Stimulated activated naive CD8-positive, alpha-beta T cell treated with anti-CD3 and anti-CD28 coated beads, Interleukin-15, Interleukin-2, amounts not matched to agents 100 ng/mL and 50 ng/mL, for 24 hours (primary cell): ENCODE data around the gene VSIG10L.

Experiments
- H3K27ac Mint-ChIP-seq: one replicate; pipeline ENCODE4 v1.8.0; 2021; ENCODE audit warnings: mild to moderate bottlenecking, mixed read lengths
- H3K27me3 Mint-ChIP-seq: one replicate; pipeline ENCODE4 v1.8.0; 2021; ENCODE audit warnings: mixed read lengths
- H3K36me3 Mint-ChIP-seq: one replicate; pipeline ENCODE4 v1.8.0; 2021; ENCODE audit warnings: low read depth, mixed read lengths
- H3K4me1 Mint-ChIP-seq: one replicate; pipeline ENCODE4 v1.8.0; 2021; ENCODE audit warnings: low read depth, mixed read lengths
- H3K4me3 Mint-ChIP-seq: one replicate; pipeline ENCODE4 v1.8.0; 2021; ENCODE audit warnings: mild to moderate bottlenecking, mixed read lengths
- H3K9me3 Mint-ChIP-seq: one replicate; pipeline ENCODE4 v1.8.0; 2021; ENCODE audit warnings: mixed read lengths

VSIG10L gene

GRCh38 chr19:51341976-51342580 is at the start of gene VSIG10L:
Gene VSIG10L (minus strand): TSS chr19:51342139. CDS start chr19:51342124, 15 bp downstream.
- Mint-ChIP-seq H3K4me1 (peaks cover 26% of the 10 kb centered on the region), H3K9me3 (no peaks in the 10 kb centered on the region), H3K4me3 (peak within 1 kb of the TSS; percentile 57), H3K36me3 (peaks cover 15% of the 10 kb centered on the region), H3K27ac (peak within 1 kb of the TSS; percentile 40), H3K27me3 (peaks cover 4% of the 10 kb centered on the region)

GRCh38 chr19:51391073-51391611 is 49.2 kb upstream of the VSIG10L start:
- no peak overlapping the region for H3K4me3 Mint-ChIP-seq
- peaks cover 6% of the 10 kb centered on the region for H3K36me3 Mint-ChIP-seq
- peak overlapping the region; percentile 41 for H3K27ac Mint-ChIP-seq
- H3K9me3 Mint-ChIP-seq, result no peaks in the 10 kb centered on the region
- no peaks in the 10 kb centered on the region for H3K27me3 Mint-ChIP-seq
- peaks cover 61% of the 10 kb centered on the region for H3K4me1 Mint-ChIP-seq

GRCh38 chr19:51389143-51389542 is 47.2 kb upstream of the VSIG10L start:
- no peaks in the 10 kb centered on the region for H3K9me3 Mint-ChIP-seq
- no peaks in the 10 kb centered on the region for H3K36me3 Mint-ChIP-seq
- H3K27me3 Mint-ChIP-seq, result no peaks in the 10 kb centered on the region
- H3K27ac Mint-ChIP-seq, result no peak overlapping the region
- H3K4me1 Mint-ChIP-seq, result peaks cover 41% of the 10 kb centered on the region
- no peak overlapping the region for H3K4me3 Mint-ChIP-seq

DNA sequence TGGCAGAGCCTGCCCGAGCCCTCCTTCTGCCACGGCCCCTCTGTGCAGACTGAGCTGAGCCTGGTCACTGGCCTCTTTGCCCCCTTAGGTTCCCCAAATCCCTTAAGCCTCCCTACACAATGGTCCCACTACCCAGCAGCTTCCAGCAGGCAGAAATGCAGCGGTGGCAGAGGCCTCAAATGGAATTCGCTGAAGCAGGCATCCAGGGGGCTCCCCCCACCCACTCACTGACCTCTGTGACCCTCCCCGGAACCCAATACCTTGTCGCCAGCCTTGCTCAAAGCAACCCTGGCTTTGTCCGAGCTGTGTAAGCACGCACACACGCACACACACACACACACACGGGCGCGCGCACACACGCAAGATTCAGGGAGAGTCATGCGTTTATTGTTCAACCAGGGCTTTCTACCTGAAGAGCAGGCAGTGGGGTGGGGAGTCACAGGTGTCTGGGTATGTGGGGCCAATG is 46.0 kb upstream of the VSIG10L start, which contains the start of gene LIM2:
TSS of gene LIM2 (minus strand) at position 51 of the 466 bp plus-strand sequence. CDS start 531 bp downstream, outside the sequence.
- Mint-ChIP-seq H3K36me3 (no peaks in the 10 kb centered on the region), H3K9me3 (no peaks in the 10 kb centered on the region), H3K4me1 (peaks cover 32% of the 10 kb centered on the region), H3K27ac (peak within 1 kb of the TSS; percentile 62), H3K4me3 (no peak within 1 kb of the TSS), H3K27me3 (no peaks in the 10 kb centered on the region)

DNA sequence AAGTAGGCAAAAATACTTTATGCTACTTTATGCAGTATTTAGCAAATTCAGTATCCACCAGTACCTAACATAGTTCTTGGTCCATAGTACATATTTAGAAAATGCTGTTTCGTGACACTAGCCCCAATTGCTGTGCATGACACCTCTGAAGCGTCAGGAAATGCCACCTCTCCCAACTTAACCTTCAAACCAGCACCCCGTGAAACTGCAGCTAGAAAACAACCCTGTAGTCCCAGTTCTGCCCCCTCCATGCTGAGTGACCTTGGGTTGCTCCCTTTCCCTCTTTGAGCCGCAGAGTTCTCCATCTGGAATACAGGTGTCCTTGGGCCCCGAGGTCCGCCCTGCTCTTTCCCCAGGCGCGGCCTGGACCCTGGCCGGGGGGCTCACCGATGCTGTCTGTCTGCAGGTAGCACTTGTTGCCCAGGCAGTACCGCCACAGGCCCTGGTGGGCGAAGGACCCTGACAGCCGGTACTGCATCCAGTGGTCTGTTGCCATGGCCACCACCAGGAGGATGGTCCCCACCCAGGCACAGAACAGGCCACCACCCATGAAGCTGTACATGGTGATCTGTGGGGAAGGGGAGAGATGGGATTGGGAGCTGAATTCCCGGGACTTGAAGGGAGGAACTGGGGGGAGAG is 45.1 kb upstream of the VSIG10L start:
- Mint-ChIP-seq H3K27ac (peak overlapping the region; percentile 62), H3K4me3 (no peak overlapping the region), H3K36me3 (no peaks in the 10 kb centered on the region), H3K9me3 (no peaks in the 10 kb centered on the region), H3K27me3 (no peaks in the 10 kb centered on the region), H3K4me1 (peaks cover 31% of the 10 kb centered on the region)

- H3K4me1 Mint-ChIP-seq, result peaks cover 33% of the 10 kb centered on the region
- no peaks in the 10 kb centered on the region for H3K36me3 Mint-ChIP-seq
- H3K27me3 Mint-ChIP-seq, result no peaks in the 10 kb centered on the region
- no peak overlapping the region for H3K27ac Mint-ChIP-seq
- H3K9me3 Mint-ChIP-seq, result no peaks in the 10 kb centered on the region
- no peak overlapping the region for H3K4me3 Mint-ChIP-seq
These were observed 40.1 kb upstream of the VSIG10L start for GRCh38 chr19:51382004-51382403.

DNA sequence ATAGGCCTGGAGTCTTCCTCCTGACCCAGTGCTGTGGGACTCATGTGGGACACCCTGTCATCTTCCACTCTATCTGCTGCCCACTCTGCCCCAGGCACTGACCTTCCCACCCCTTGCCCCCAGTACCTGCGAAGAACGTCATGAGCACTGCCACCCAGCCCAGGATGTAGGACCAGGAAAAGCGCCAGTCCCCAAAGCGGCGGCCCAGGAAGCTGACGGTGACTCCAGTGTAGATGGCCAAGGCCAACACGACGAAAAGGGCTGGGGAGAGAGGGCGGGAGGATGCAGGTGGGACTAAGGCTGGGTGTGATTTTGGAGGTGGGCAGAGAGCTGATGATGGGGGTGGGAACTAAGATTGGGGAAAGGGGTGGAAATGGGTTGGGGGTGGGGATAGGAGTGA is 38.4 kb upstream of the VSIG10L start:
- Mint-ChIP-seq H3K4me1 (peaks cover 49% of the 10 kb centered on the region), H3K9me3 (no peaks in the 10 kb centered on the region), H3K36me3 (peaks cover 1% of the 10 kb centered on the region), H3K27ac (peak overlapping the region; percentile 55), H3K27me3 (no peaks in the 10 kb centered on the region), H3K4me3 (no peak overlapping the region)

- no peak overlapping the region for H3K4me3 Mint-ChIP-seq
- peaks cover 4% of the 10 kb centered on the region for H3K36me3 Mint-ChIP-seq
- H3K9me3 Mint-ChIP-seq, result no peaks in the 10 kb centered on the region
- no peak overlapping the region for H3K27ac Mint-ChIP-seq
- H3K27me3 Mint-ChIP-seq, result no peaks in the 10 kb centered on the region
- peaks cover 75% of the 10 kb centered on the region for H3K4me1 Mint-ChIP-seq
These were observed 35.5 kb upstream of the VSIG10L start for GRCh38 chr19:51377422-51377821.

DNA sequence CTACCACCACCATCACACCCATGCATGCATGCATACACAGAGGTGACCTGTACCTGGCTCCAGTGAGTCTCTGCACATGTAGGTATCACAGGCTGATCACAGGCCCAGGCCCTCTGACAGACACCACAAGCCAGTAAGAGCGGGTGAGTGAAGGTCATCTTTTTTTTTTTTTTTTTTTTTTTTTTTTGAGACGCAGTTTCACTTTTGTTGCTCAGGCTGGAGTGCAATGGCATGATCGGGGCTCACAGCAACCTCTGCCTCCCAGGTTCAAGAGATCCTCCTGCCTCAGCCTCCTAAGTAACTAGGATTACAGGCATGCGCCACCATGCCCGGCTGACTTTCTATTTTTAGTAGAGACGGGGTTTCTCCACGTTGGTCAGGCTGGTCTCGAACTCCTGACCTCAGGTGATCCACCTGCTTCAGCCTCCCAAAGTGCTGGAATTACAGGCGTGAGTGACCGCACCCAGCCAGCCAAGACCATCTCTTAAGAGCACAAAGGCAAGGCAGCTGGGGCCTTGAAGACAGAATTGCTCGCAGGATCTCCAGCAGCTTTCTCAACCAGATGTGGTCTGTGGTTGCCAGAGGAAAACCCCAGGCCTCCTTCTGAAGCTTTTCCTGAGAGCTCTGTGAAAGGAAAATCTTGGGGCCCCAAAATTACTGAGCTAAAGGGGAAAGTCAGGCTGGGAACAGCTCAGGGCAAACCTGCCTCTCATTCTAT is 33.7 kb upstream of the VSIG10L start:
- Mint-ChIP-seq H3K27ac (peak overlapping the region; percentile 94), H3K4me1 (peaks cover 69% of the 10 kb centered on the region), H3K27me3 (no peaks in the 10 kb centered on the region), H3K4me3 (peak overlapping the region; percentile 94), H3K36me3 (peaks cover 15% of the 10 kb centered on the region), H3K9me3 (no peaks in the 10 kb centered on the region)

DNA sequence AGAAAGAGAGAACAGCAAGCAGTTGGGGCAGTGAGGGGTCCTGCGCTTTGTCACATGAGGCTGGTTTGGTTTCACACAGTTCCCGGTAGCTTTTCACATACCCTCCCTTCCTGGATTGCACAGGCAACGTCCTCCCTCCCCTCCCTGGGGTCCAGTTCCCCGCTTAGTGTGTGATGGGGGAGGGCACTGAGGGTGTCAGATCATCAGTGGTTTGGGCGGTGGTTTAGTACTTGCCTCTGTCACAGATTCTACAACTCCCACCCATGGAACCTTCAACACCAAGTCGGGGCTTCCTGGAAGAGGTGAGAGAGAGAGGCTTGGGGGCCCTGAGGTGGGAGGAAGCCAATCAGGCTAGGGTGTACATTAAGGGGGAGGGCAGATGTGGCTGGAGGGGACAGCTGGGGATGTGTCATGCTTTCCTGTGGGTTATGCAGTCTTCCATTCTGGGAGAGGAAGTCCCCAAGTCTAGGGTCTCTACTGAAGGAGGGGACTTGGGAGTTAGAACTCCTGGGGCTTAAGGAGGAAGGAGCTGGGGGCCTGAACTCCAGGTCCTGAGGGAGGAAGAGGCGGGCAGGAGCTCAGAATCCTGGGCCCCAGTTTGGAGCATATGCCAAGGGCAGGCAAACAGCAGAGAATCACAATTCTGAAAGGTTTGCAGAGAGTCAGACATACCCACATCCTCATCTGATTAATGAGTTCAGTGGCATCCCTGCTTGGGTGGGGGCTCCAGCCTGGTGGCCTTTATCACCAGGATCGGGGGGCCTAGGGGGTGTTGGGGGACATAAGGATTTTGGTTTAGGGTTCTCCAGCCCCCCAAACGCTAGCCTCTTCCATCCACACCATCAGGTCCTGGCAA is 30.9 kb upstream of the VSIG10L start, which contains the start of gene NKG7:
TSS of gene NKG7 (minus strand) at position 6 of the 856 bp plus-strand sequence. CDS start 119 bp downstream, outside the sequence.
- H3K27ac Mint-ChIP-seq, result peak within 1 kb of the TSS; percentile 94
- H3K9me3 Mint-ChIP-seq, result no peaks in the 10 kb centered on the region
- H3K4me3 Mint-ChIP-seq, result peak within 1 kb of the TSS; percentile 94
- peaks cover 77% of the 10 kb centered on the region for H3K4me1 Mint-ChIP-seq
- H3K27me3 Mint-ChIP-seq, result no peaks in the 10 kb centered on the region
- peaks cover 27% of the 10 kb centered on the region for H3K36me3 Mint-ChIP-seq

DNA sequence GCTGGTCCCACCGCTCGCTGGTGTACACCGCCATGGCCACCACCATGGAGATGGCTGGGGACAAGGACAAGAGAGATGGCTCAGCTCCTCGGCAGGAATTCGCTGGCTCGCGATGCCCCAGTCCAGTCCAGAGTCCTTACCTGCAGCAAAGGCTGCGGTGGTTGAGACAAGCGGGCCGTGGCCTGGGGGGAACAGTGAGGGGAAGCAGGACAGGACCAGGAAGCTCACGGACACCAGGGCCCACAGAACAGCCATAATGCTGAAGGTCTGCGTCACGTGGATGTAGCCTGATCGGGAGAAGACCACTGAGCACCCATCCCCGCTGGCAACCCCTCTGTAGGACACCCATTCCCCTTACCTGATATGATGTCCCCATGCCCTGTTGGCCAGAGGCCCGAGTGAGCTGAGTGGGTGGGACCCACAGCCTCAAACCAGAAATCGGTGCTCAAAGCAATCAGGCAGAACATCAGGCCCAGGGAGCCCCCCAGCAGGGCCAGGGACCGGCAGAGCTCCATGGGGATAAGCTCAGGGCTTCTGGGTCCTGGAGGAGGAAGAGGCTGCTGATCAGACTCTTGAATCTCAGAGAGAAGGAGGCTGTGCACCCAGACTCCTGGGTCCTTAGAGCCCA is 30.2 kb upstream of the VSIG10L start:
- H3K9me3 Mint-ChIP-seq, result no peaks in the 10 kb centered on the region
- peaks cover 27% of the 10 kb centered on the region for H3K36me3 Mint-ChIP-seq
- H3K27ac Mint-ChIP-seq, result peak overlapping the region; percentile 94
- peaks cover 80% of the 10 kb centered on the region for H3K4me1 Mint-ChIP-seq
- H3K27me3 Mint-ChIP-seq, result no peaks in the 10 kb centered on the region
- H3K4me3 Mint-ChIP-seq, result peak overlapping the region; percentile 94

DNA sequence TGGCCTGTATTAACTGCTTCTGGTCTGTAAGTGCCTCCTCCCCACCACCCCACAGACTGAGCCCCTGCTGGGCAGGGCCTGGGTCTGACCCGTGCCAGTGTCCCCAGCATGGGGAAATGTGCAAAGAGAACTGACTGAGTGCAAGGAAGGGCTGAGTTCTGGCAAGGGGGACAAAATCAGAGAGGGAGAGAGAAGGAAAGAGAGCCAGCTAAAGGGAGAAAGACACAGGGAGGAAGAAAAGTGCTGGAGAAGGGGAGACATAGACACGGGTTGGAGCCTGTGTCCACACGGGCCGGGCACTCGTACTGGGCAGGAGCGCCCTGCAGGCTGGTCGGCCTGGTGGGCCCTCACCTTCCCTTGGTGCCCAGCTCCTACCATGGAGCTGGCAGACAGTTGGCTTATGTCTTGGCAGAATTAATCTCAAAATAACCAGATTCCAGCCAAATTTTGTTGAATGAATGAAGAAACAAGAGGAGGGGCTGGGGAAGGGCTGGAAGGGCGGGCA is 29.3 kb upstream of the VSIG10L start:
- Mint-ChIP-seq H3K27ac (peak overlapping the region; percentile 94), H3K27me3 (no peaks in the 10 kb centered on the region), H3K4me3 (peak overlapping the region; percentile 94), H3K4me1 (peaks cover 79% of the 10 kb centered on the region), H3K36me3 (peaks cover 35% of the 10 kb centered on the region), H3K9me3 (no peaks in the 10 kb centered on the region)

DNA sequence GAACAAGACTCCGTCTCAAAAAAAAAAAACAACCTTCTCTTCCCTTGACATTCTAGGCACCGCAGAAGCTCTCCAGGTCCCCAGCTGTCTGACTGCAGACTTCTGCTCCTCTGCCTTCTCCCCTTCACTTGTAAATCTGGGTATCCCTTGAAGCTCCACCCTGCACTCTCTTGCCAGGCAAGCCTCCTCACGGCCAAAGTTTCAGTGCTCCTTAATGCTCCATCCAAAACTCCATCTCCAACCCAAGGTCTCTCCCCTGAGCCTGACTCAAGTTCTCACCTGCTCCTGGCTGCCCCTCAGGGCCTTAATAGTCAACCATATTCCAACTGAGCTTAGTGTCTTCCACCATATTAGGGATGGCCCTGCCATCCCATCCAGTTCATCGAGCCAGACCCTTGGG is 28.3 kb upstream of the VSIG10L start:
- Mint-ChIP-seq H3K9me3 (no peaks in the 10 kb centered on the region), H3K27ac (peak overlapping the region; percentile 94), H3K36me3 (peaks cover 32% of the 10 kb centered on the region), H3K27me3 (no peaks in the 10 kb centered on the region), H3K4me1 (peaks cover 78% of the 10 kb centered on the region), H3K4me3 (peak overlapping the region; percentile 94)
